DND-41 (cell line): ENCODE data around the gene FMN2.

Experiments used
- EZH2 ChIP-seq: IDR thresholded peaks from 3 replicates; pipeline ENCODE4 v1.6.1; 2012; ENCODE audit warnings: borderline replicate concordance, low read depth, mild to moderate bottlenecking, moderate library complexity, low read length, inconsistent platforms; ENCODE audit not compliant: severe bottlenecking
- TF ChIP-seq, protein P1 (sequence below): IDR thresholded peaks from 2 replicates; pipeline ENCODE4 v1.5.1; 2012; ENCODE audit warnings: borderline replicate concordance, low read length, moderate library complexity, mild to moderate bottlenecking; ENCODE audit not compliant: poor library complexity, severe bottlenecking; ENCODE audit errors: extremely low read depth

DNA sequence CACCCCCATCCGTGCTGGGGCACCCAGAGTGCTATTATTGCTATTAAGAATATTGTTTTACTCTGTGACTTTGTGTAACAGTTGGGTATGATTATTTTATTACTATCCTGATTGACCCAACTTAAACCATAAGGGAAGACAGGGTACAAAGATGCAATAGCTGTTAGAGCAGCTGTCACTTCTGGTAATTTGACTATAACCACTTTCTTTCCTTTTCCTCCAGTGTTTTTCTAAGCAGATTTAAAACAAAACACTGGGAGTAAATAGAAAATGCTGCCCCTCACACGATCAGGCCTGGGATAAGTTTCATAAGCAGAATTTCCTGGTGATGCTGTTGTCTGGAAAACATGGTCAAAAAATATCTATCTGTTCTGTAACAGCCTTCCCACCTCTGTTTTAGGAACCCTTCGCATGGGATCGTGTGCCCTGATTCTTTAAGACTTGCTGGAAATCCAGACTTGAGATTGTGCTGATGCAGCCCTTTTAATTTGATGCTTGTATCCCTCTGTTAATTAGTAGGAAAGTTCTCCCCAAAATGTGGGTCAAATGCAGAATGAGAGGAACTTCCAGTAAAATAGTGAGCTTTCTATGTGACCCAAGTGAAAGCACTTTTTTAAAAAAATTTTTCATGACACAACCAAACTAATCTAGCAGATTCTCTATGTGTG is 165.3 kb downstream of the FMN2 start:
- TF ChIP-seq, protein P1, sequence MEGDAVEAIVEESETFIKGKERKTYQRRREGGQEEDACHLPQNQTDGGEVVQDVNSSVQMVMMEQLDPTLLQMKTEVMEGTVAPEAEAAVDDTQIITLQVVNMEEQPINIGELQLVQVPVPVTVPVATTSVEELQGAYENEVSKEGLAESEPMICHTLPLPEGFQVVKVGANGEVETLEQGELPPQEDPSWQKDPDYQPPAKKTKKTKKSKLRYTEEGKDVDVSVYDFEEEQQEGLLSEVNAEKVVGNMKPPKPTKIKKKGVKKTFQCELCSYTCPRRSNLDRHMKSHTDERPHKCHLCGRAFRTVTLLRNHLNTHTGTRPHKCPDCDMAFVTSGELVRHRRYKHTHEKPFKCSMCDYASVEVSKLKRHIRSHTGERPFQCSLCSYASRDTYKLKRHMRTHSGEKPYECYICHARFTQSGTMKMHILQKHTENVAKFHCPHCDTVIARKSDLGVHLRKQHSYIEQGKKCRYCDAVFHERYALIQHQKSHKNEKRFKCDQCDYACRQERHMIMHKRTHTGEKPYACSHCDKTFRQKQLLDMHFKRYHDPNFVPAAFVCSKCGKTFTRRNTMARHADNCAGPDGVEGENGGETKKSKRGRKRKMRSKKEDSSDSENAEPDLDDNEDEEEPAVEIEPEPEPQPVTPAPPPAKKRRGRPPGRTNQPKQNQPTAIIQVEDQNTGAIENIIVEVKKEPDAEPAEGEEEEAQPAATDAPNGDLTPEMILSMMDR = no peak
- no peak for TF ChIP-seq EZH2
